Neuron (in vitro differentiated cells): Measurements from ENCODE around the gene ZBP1.
"Not testable (repeated sequence)": the region's sequence is repeated elsewhere in the genome, so short reads cannot be mapped to it uniquely, and the experiment has no call there.

ENCODE experiments used
- H2AFZ ChIP-seq: one replicate; pipeline ENCODE4 v1.6.1; 2013; ENCODE audit warnings: low read depth, mild to moderate bottlenecking, inconsistent platforms, low read length, moderate library complexity
- H3K27me3 ChIP-seq: one replicate; pipeline ENCODE4 v1.6.1; 2013; ENCODE audit warnings: low read length; ENCODE audit not compliant: insufficient read depth
- H3K36me3 ChIP-seq: one replicate; pipeline ENCODE4 v1.6.1; 2013; ENCODE audit warnings: low read length; ENCODE audit not compliant: insufficient read depth
- H3K4me1 ChIP-seq: one replicate; pipeline ENCODE4 v1.6.1; 2013; ENCODE audit warnings: low read length; ENCODE audit not compliant: insufficient read depth
- H3K4me3 ChIP-seq: 2 replicates; pipeline ENCODE4 v1.5.1; 2013; ENCODE audit warnings: mild to moderate bottlenecking, low read length, moderate library complexity
- H3K9me3 ChIP-seq: one replicate; pipeline ENCODE4 v1.6.1; 2013; ENCODE audit warnings: low read length

The ZBP1 gene

DNA sequence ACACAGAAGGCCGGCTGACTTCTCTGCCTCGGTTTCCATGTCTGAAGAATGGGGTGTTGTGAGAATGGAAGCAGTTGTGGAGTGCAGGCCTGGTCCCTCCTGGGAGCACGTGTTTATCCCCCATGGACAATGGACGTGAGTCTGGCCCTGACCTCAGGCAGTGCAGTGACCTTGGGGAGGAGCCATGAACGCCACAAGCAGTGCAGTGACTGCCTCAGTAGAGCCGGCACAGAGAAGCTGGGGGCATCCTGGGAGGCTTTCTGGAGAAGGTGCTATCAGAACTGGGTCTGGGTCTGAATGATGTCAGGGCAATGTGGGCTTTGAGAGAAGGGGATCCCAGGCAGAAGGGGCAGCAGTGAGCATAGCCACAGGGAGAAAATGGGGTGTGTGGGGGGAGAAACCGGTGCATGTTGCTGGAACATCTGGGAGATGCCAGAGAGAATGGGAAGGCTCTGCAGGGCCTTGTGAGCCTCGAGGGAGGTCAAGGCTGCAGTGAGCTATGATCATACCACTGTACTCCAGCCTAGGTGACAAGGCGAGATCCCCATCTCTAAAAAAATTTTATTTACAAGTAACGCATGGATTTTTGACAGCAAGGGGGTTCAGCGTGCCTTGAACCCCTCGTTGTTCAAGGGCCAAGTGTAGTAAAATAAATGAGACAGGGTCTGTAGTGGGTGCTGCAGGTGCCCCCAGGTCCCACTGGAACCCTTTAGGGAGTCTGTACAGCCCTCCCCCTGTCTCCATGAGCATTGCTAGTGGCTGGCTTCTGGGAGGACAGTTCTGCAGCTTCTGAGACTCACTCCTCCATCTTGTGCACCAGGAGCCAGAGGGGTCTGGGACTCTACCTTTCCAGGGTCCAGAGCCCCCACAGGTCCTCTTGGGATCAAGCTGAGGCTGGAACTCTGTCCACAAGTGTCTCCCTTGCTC lies 27.0 kb upstream of the ZBP1 start:
- Histone ChIP-seq H3K36me3 (peaks cover 15% of the 10 kb centered on the region), H3K4me1 (no peaks in the 10 kb centered on the region), H2AFZ (no peak overlapping the region), H3K9me3 (peaks cover 4% of the 10 kb centered on the region), H3K27me3 (no peaks in the 10 kb centered on the region), H3K4me3 (no peak overlapping the region)

DNA sequence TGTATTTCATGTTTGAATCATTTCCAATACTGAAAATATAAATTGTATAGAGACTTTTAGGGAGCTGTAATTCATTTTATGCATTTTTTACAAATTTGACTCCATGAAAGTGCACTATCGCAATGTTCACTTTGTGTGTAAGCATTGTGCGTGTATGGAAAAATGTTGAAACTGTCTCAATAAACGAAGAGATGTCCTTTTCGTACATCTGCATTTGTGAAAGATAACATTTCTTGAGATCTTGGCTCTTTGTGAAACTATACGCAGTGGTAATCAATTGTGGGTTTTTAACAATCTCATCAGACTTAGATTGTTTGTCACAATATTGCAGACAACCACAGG lies 18.6 kb upstream of the ZBP1 start:
- no peaks in the 10 kb centered on the region for H3K4me1 ChIP-seq
- no peaks in the 10 kb centered on the region for H3K36me3 ChIP-seq
- no peak overlapping the region for H3K4me3 ChIP-seq

DNA sequence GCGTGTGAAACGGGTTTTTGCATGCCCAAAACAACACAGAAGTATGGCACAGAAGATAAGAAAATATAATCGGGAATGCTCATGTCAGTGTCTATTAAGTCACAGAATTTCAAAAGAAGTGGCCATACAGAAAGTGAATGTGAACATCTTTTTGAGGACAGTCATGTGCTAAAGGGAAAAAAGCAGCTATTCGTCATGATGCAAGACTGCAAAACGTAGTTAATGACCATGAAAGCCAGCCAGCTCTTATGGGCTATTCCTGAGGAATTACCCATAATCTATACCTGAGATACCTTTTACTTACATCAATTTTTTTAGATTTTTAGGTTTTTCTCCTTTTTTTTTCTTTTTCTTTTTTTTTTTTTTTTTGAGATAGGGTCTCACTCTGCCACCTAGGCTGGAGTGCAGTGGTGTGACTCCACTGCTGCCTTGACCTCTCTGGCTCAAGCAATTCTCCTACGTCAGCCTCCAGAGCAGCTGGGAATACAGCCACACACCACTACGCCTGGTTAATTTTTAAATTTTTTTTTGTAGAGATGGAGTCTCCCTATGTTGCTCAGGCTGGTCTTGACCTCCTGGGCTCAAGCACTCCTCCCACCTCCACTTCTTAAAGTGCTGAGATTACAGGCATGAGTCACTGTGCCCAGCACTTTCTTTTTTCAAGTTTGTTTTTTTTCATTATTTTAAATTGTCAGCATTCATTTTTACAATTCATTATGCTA lies 18.1 kb upstream of the ZBP1 start:
- Histone ChIP-seq H3K36me3 (no peaks in the 10 kb centered on the region), H3K4me1 (no peaks in the 10 kb centered on the region), H3K4me3 (no peak overlapping the region), H3K27me3 (no peaks in the 10 kb centered on the region), H3K9me3 (peaks cover under 1% of the 10 kb centered on the region), H2AFZ (no peak overlapping the region)

More for the DNA sequence above, 18.6 kb upstream of the ZBP1 start:
- Histone ChIP-seq H3K27me3 (no peaks in the 10 kb centered on the region), H3K9me3 (peaks cover 4% of the 10 kb centered on the region), H2AFZ (no peak overlapping the region)

DNA sequence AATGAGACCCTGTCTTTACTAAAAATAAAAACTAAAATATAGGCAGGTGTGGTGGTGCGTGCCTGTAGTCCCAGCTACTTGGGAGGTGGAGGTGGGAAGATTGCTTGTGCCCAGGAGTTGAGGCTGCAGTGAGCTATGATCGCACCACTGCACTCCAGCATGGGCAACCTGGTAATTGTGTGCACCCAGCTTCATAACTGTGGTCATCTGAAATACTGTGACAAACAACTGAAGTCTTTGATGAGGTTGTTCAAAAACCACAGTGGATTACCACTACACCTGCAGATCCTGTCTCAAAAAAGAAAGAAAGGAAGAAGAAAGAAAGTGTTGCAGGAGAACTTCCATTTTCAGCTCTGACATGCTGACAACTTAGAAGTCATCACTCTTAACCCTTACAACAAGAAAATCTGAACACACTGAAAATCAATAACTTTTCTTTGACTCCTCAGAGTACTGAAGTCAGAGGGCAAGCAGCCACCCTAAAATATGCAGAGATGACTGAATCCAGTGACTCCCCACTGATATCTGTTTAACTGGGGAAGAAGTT lies 13.8 kb upstream of the ZBP1 start:
- Histone ChIP-seq H3K9me3 (peaks cover 3% of the 10 kb centered on the region), H2AFZ (no peak overlapping the region), H3K4me3 (no peak overlapping the region), H3K27me3 (no peaks in the 10 kb centered on the region), H3K4me1 (no peaks in the 10 kb centered on the region), H3K36me3 (no peaks in the 10 kb centered on the region)

DNA sequence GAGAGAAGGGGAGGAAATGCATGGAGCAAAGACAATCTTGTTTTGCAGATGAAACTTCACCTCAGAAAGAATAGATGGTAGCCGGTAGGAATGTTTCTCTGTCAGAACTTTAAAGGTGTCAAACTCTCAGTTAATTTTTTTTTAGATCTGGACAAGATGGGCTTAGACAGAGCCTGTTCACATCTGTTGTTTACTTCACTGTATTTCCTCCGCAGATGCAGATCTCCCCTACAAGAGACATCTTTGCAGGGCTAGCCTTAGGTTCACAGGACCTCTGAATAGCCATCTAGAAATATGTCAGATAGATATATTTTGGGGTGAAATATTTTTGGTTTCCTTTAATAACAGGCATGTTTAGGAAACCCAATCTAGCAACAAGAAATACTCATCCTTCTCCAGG lies 12.1 kb upstream of the ZBP1 start:
- Histone ChIP-seq H2AFZ (no peak overlapping the region), H3K4me3 (no peak overlapping the region), H3K4me1 (no peaks in the 10 kb centered on the region), H3K9me3 (peaks cover 3% of the 10 kb centered on the region), H3K36me3 (no peaks in the 10 kb centered on the region), H3K27me3 (no peaks in the 10 kb centered on the region)

DNA sequence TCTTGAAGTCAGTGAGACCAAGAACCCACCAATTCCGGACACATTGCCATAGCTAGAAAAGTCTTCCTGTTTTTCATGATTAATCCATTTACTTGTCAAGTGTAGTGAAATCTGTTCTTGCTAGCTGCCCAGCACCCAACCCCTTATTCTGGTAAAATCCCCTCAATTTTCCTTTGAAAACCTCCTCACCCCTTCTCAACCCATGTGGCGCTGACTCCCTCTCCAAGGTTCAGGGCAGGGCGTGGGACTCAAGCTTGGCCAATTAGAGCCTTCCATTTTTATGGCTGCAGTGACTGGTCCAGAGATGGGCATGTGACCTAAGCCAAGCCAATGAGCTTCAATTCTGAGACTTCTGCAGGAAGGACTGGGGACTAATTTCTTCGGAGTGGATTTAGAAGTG lies 9.8 kb upstream of the ZBP1 start:
- Histone ChIP-seq H3K9me3 (peaks cover 4% of the 10 kb centered on the region), H3K36me3 (no peaks in the 10 kb centered on the region), H3K4me3 (no peak overlapping the region), H3K4me1 (no peaks in the 10 kb centered on the region), H3K27me3 (peaks cover 2% of the 10 kb centered on the region), H2AFZ (no peak overlapping the region)

DNA sequence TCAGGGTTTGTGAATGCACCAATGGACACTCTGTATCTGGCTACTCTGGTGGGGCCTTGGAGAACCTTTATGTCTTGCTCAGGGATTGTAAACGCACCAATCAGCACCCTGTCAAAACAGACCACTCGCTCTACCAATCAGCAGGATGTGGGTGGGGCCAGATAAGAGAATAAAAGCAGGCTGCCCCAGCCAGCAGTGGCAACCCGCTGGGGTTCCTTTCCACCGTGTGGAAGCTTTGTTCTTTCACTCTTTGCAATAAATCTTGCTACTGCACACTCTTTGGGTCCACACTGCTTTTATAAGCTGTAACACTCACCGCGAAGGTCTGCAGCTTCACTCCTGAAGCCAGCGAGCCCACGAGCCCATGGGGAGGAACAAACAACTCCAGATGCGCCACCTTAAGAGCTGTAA lies 9.3 kb upstream of the ZBP1 start:
- not testable (repeated sequence) for H3K36me3 ChIP-seq, H3K9me3 ChIP-seq, H3K27me3 ChIP-seq, H3K4me1 ChIP-seq, H2AFZ ChIP-seq, H3K4me3 ChIP-seq

DNA sequence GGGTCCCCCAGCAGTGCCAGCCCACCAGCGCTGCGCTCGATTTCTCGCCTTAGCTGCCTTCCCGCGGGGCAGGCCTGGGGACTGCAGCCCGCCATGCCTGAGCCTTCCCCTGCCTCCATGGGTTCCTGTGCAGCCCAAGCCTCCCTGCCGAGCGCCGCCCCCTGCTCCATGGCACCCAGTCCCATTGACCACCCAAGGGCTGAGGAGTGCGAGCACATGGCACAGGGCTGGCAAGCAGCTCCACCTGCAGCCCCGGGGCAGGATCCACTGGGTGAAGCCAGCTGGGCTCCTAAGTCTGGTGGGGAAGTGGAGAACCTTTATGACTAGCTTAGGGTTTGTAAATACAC lies 8.7 kb upstream of the ZBP1 start:
- not testable (repeated sequence) for H3K4me3 ChIP-seq, H3K9me3 ChIP-seq

DNA sequence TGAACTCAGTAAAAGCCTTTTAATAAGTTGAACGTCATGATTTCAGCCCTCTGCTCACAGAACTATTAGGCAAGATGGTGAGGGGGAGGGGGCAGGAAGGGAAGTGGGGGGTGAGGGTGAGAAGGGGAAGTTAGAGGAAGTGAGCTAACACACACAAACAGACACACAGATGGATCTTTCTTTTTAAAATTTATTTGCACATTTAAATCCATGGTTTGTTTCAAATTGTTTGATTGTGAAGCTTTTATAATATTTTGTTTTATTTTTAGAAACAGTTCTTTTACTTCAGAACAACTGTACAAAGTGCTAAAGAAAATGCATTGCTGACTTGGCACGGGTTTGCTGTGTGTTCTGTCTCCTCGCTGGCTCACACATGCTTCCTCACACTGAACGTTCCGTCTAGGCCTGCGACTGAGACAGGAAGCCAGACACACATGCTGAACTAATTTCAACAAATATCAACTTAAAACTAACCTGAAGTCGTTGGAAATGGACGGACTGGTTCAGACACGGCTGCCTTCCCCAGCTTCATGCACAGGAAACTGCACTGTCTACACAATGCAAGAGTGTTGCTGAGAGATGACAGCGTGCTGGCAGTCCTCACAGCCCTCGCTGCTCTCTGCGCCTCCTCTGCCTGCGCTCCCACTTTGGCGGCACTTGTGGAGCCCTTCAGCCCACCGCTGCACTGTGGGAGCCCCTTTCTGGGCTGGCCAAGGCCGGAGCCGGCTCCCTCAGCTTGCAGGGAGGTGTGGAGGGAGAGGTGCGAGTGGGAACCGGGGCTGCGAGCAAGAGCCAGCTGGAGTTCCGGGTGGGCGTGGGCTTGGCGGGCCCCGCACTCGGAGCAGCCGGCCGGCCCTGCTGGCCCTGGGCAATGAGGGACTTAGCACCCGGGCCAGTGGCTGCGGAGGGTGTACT lies 8.1 kb upstream of the ZBP1 start:
- no peaks in the 10 kb centered on the region for H3K4me1 ChIP-seq
- no peak overlapping the region for H3K4me3 ChIP-seq
- no peaks in the 10 kb centered on the region for H3K36me3 ChIP-seq
- H3K9me3 ChIP-seq = peaks cover 4% of the 10 kb centered on the region
- no peak overlapping the region for H2AFZ ChIP-seq
- H3K27me3 ChIP-seq = peaks cover 2% of the 10 kb centered on the region

More for the DNA sequence above, 8.7 kb upstream of the ZBP1 start:
- not testable (repeated sequence) for H3K36me3 ChIP-seq, H3K27me3 ChIP-seq, H2AFZ ChIP-seq, H3K4me1 ChIP-seq

DNA sequence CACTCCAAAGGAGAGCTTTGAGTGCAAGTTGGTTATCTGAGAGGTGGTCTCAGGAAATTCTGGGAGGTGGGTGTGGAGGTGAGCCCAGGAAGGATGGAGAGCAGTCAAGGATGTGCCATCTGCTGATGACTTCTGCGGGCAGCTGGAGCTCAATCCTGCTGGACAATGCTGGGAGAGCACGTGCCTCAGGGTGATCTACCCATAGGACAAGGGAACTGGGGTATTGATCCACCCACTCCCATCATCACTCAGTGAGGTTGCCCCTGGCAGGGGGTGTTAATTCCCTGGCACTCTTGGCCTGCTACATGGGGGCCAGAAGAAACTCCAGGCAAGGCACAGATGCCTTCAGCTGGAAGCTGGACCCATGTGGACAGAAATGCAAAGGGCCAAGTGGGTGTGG lies 7.1 kb upstream of the ZBP1 start:
- peaks cover 2% of the 10 kb centered on the region for H3K27me3 ChIP-seq
- H3K4me1 ChIP-seq = no peaks in the 10 kb centered on the region
- no peak overlapping the region for H2AFZ ChIP-seq
- no peaks in the 10 kb centered on the region for H3K36me3 ChIP-seq
- peaks cover 4% of the 10 kb centered on the region for H3K9me3 ChIP-seq
- no peak overlapping the region for H3K4me3 ChIP-seq

DNA sequence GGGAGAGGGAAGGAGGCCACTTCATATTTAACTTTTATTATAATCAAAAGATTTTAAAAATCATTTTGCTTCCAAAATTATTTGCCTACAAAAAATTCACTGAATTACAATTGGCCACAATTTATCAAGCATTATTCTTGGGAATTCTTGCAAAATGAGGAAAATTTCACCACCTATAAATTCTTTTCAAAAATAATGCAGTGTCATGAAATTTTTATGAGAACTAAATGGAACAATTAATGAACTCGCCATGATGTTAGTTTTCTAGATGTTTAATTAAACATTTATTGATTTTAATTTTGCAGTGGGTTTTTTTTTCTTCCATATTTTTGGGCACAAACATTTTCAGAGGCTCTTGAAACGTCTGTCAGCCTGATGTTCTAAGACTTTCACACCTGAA lies 5.8 kb upstream of the ZBP1 start:
- Histone ChIP-seq H3K36me3 (no peaks in the 10 kb centered on the region), H3K4me1 (no peaks in the 10 kb centered on the region), H3K4me3 (no peak overlapping the region), H3K27me3 (peaks cover 2% of the 10 kb centered on the region), H2AFZ (no peak overlapping the region), H3K9me3 (peaks cover 4% of the 10 kb centered on the region)

DNA sequence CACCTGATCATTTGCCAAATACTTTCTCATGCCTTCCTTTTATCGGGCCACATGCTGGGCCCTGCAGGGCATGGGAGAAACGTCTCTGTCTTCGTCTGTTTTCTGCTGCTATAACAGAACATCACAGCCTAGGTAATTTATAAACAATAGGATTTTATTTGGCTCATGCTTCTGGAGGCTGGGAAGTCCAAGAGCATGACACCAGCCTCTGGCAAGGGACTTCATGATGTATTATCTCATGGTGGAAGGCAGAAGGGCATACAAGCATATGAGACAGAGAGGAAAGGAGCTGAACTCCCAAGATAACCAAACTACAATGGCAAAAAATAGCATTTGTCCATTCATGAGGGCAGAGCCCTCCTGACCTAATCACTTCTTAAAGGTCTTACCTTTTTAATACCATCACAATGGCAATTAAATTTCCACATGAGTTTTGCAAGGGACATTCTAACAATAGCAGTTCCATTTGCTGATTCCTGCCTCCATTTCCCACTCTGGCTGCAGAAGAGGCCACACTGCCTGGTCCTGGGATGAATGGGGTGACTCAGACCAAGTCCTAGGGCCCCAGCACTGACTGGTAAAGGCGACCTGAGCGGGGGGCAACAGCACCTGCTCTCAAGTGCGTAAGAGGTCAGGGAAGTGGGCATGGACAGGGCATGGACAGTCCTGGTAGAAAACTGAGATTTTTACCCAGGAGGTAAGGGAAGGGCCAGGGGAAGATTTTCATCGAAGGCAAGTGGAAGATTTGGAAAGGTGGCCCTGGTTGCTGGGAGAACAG lies 5.1 kb upstream of the ZBP1 start:
- Histone ChIP-seq H3K9me3 (peaks cover 4% of the 10 kb centered on the region), H3K36me3 (no peaks in the 10 kb centered on the region), H3K4me1 (no peaks in the 10 kb centered on the region), H3K4me3 (no peak overlapping the region), H2AFZ (no peak overlapping the region), H3K27me3 (peaks cover 2% of the 10 kb centered on the region)
